ENCODE measurements around the gene NEUROD4. TPM values are rescaled to one million over a fixed set of nuclear protein-coding genes. Genes with fewer than 3 reads are reported as not detected.

The NEUROD4 gene
- total and polyA plus RNA-seq, 12 donors: 0.17 to 3.3 (median 1.1) TPM; not detected in 5

GRCh38 chr12:54975875-54976274 is 43.9 kb upstream of the NEUROD4 start:
- H3K4me1 ChIP-seq (replicated peaks in 1 of 2): no peaks in the 10 kb centered on the region
- intact Hi-C loops (cut with DNase I): no loop called here
- no peak for DNase-seq
- no peaks in the 10 kb centered on the region for H3K9me3 ChIP-seq (replicated peaks in 1 of 3)
- no peak overlapping the region for H3K27ac ChIP-seq
- H3K36me3 ChIP-seq (replicated peaks in 1 of 2): no peaks in the 10 kb centered on the region
- no peaks in the 10 kb centered on the region for H3K27me3 ChIP-seq
- TF ChIP-seq POLR2A (IDR thresholded peaks at IDR 0.05): no peak
- no peak for TF ChIP-seq CTCF (IDR thresholded peaks at IDR 0.05)
- H3K4me3 ChIP-seq: no peak overlapping the region
- 45 to 51% (median 48%) methylated on average over 6 of the region's 6 CpGs for WGBS, 4 donors

GRCh38 chr12:54977155-54977554 is 42.6 kb upstream of the NEUROD4 start:
- intact Hi-C loops (cut with DNase I): no loop called here
- H3K27me3 ChIP-seq: no peaks in the 10 kb centered on the region
- no peak overlapping the region for H3K27ac ChIP-seq
- H3K4me1 ChIP-seq (replicated peaks in 1 of 2): no peaks in the 10 kb centered on the region
- no peak overlapping the region for H3K4me3 ChIP-seq
- H3K9me3 ChIP-seq (replicated peaks in 1 of 3): no peaks in the 10 kb centered on the region
- WGBS, 4 donors: 46 to 60% (median 51%) methylated on average over 3 of the region's 3 CpGs
- H3K36me3 ChIP-seq (replicated peaks in 1 of 2): no peaks in the 10 kb centered on the region
- no peak for DNase-seq
- TF ChIP-seq CTCF (IDR thresholded peaks at IDR 0.05) (no peak), POLR2A (IDR thresholded peaks at IDR 0.05) (no peak)

GRCh38 chr12:54977857-54978256 is 41.9 kb upstream of the NEUROD4 start:
- DNase-seq: no peak
- WGBS, 4 donors: 52 to 58% (median 56%) methylated on average over 5 of the region's 5 CpGs
- TF ChIP-seq CTCF (IDR thresholded peaks at IDR 0.05) (no peak), POLR2A (IDR thresholded peaks at IDR 0.05) (no peak)
- Histone ChIP-seq H3K4me1 (replicated peaks in 1 of 2) (no peaks in the 10 kb centered on the region), H3K36me3 (replicated peaks in 1 of 2) (no peaks in the 10 kb centered on the region), H3K4me3 (no peak overlapping the region), H3K9me3 (replicated peaks in 1 of 3) (no peaks in the 10 kb centered on the region), H3K27ac (no peak overlapping the region), H3K27me3 (no peaks in the 10 kb centered on the region)
- intact Hi-C loops (cut with DNase I): no loop called here

GRCh38 chr12:54980341-54980740 is 39.4 kb upstream of the NEUROD4 start:
- Histone ChIP-seq H3K27ac (no peak overlapping the region), H3K9me3 (replicated peaks in 1 of 3) (no peaks in the 10 kb centered on the region), H3K27me3 (no peaks in the 10 kb centered on the region), H3K4me1 (replicated peaks in 1 of 2) (no peaks in the 10 kb centered on the region), H3K36me3 (replicated peaks in 1 of 2) (no peaks in the 10 kb centered on the region), H3K4me3 (no peak overlapping the region)
- WGBS, 4 donors: 74 to 82% (median 79%) methylated on average over 5 of the region's 5 CpGs
- TF ChIP-seq CTCF (IDR thresholded peaks at IDR 0.05) (no peak), POLR2A (IDR thresholded peaks at IDR 0.05) (no peak)
- DNase-seq: no peak
- intact Hi-C loops (cut with DNase I): no loop called here

Measured in adrenal gland (tissue), 12 donors.